Retinal pigment epithelial cell (primary cell): ENCODE results near the gene LRP5.

Source experiments
- DNase-seq: peaks from one replicate; pipeline ENCODE4 v3.0.0-alpha.2; 2010; ENCODE audit warnings: low read depth
- H3K4me3 ChIP-seq: 2 replicates; pipeline ENCODE4 v1.5.1; 2011; ENCODE audit warnings: mild to moderate bottlenecking, low read length, control low read depth, moderate library complexity
- CTCF ChIP-seq: conservative IDR thresholded peaks from 2 replicates; pipeline ENCODE4 v1.5.1; 2011; ENCODE audit warnings: low read depth, low read length, control low read depth, inconsistent platforms

Gene LRP5

GRCh38 chr11:68303083-68303482, 9.3 kb upstream of the LRP5 start:
- TF ChIP-seq CTCF = no peak
- H3K4me3 ChIP-seq = no peak overlapping the region
- DNase-seq = no peak

GRCh38 chr11:68303982-68304780, 8.2 kb upstream of the LRP5 start:
- no peak overlapping the region for H3K4me3 ChIP-seq
- DNase-seq = no peak
- no peak for TF ChIP-seq CTCF

- no peak for DNase-seq
- H3K4me3 ChIP-seq = no peak overlapping the region
- TF ChIP-seq CTCF = no peak
Measured at GRCh38 chr11:68306636-68307035, 5.8 kb upstream of the LRP5 start.

GRCh38 chr11:68308068-68308467, 4.3 kb upstream of the LRP5 start:
- no peak overlapping the region for H3K4me3 ChIP-seq
- TF ChIP-seq CTCF = no peak
- no peak for DNase-seq

- H3K4me3 ChIP-seq = no peak overlapping the region
- TF ChIP-seq CTCF = no peak
- no peak for DNase-seq
Measured at GRCh38 chr11:68309621-68310185, 2.7 kb upstream of the LRP5 start.

GRCh38 chr11:68311160-68312116, 953 bp upstream of the LRP5 start:
- no peak for DNase-seq
- no peak for TF ChIP-seq CTCF
- peak overlapping the region; percentile 43 for H3K4me3 ChIP-seq
